ENCODE data around the gene SYNE3. TPM values are rescaled to one million over a fixed set of nuclear protein-coding genes. Genes with fewer than 3 reads are reported as not detected.

The SYNE3 gene
- total and polyA plus RNA-seq, 7 experiments from 2014 or later: 6.8 to 83.9 (median 49.1) TPM

DNA sequence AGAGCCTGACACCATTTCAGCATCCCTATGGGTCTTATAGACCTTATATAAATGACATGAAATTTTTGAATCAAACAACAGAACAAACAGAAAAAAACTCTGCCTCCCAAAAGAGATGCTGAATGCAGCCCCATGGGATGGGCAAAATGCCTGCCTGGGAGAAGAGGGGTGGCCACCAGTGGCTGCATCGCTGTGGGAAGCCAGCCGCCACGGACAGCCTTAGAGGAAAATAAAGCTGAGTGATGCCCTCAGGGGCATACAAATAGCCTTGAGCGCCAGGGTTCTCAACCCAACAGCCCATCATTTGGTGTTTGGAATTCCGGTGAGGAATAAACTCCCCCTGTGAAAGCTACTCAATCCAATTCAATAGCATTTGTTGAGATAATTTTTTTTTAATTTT lies 22.9 kb downstream of the SYNE3 start:
- Mint-ChIP-seq H3K27ac (peak overlapping the region in 2 of 9 donors; percentile 17 to 32), H3K36me3 (peaks cover 0 to 25% (median 7%) of the 10 kb centered on the region in 5 donors), H3K27me3 (no peaks in the 10 kb centered on the region), H3K9me3 (peaks cover 0 to 6% (median 0%) of the 10 kb centered on the region in 11 donors), H3K4me1 (peaks cover 45 to 66% (median 59%) of the 10 kb centered on the region in 7 donors), H3K4me3 (no peak overlapping the region)
- Histone ChIP-seq H3K4me1 (ENCODE audit: control insufficient read depth in 2 of 2, insufficient read depth in 2 of 2, low read length in 2 of 2) (peaks cover 18 to 22% of the 10 kb centered on the region in 2 donors), H3K27ac (ENCODE audit: low read depth, low read length) (no peak overlapping the region), H3K36me3 (ENCODE audit: control insufficient read depth in 2 of 3, insufficient read depth in 3 of 3, low read length in 3 of 3) (peaks cover 0 to under 1% (median 0%) of the 10 kb centered on the region in 3 experiments), H3K27me3 (ENCODE audit: control insufficient read depth in 2 of 2, insufficient read depth in 2 of 2, low read length in 2 of 2) (no peaks in the 10 kb centered on the region), H3K4me3 (ENCODE audit: low read length) (no peak overlapping the region), H3K9me3 (ENCODE audit: control insufficient read depth in 2 of 3, low read length in 3 of 3) (no peaks in the 10 kb centered on the region)
- ATAC-seq: no peak
- POLR2A ChIA-PET: interaction anchor here (0.9 to 1.0 kb wide), 3 partner anchors 14 to 29 kb away, joined by 3 read pairs; no protein-coding TSS in a partner anchor
- DNase-seq: no peak
- CTCF ChIA-PET: interaction anchor here (0.8 kb wide), 1 partner anchor 10 kb away, joined by 4 read pairs; no protein-coding TSS in a partner anchor
- intact Hi-C loops (cut with micrococcal nuclease): no loop called here

DNA sequence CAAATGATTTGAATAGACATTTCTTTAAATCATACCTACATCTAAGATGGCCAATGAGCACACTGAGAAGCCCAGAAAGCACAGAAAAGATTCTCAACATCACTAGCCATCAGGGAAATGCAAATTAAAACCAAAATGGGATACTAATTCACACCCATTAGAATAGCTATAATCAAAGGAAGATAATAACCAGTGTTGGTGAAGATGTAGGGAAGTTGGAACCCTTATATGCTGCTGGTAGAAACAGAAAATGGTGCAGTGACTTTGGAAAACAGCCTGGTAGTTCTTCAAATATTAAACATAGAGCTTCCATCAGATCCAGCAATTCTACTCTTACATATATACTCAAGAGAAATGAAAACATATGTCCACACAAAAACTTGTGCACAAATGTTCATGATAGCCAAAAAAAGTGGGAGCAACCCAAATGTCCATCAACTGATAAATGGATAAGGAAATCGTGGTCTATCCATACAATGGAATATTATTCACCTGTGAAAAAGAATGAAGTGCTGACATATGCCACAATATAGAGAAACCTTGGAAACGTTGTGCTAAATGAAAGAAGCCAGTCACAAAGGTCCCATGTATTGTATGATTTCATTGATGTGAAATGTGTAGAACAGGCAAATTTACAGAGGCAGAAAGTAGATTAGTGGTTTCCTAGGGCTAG lies 24.4 kb downstream of the SYNE3 start:
- POLR2A ChIA-PET: no interaction called here

DNA sequence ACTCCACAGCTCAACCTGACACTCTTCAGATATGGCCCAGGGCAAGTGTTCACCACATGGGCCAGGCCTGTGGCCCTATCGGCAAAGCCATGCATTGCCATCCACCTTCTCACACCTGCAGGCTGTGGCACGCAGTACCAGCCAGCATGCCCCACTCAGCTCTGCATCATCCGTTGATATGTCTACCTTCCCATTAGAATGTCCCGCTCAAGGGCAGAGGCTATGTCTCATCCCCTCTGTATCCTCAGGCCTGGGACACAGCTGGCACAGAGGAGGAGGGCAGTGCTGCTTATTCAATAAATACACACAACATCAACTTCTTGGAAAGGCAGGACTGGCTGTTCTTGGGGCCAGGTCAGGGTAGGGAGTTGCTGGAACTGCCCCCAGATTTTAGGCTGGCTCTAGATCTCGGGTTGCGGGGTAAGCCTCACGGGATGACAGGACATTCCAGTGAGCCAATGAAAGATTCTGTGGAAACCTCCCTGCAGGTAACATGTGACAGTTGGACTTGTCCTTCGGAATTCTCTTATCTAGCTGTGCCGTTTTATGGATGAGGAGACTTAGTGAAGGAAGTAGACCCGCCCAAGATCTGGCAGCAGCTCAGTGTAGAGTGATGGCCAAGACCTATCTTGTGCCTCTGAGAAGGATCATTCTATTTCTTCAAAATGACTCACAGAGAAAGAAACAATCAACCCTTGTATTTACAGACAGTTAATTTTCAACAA lies 25.6 kb downstream of the SYNE3 start:
- Histone ChIP-seq H3K27me3 (ENCODE audit: control insufficient read depth in 2 of 2, insufficient read depth in 2 of 2, low read length in 2 of 2) (no peaks in the 10 kb centered on the region), H3K9me3 (ENCODE audit: control insufficient read depth in 2 of 3, low read length in 3 of 3) (no peaks in the 10 kb centered on the region), H3K27ac (ENCODE audit: low read depth, low read length) (no peak overlapping the region), H3K36me3 (ENCODE audit: control insufficient read depth in 2 of 3, insufficient read depth in 3 of 3, low read length in 3 of 3) (no peaks in the 10 kb centered on the region), H3K4me3 (ENCODE audit: low read length) (no peak overlapping the region), H3K4me1 (ENCODE audit: control insufficient read depth in 2 of 2, insufficient read depth in 2 of 2, low read length in 2 of 2) (peaks cover 8 to 9% of the 10 kb centered on the region in 2 donors)
- CTCF ChIA-PET: interaction anchor here (0.8 to 2.0 kb wide), 3 partner anchors 36 to 49 kb away, joined by 3 to 5 read pairs (median 5); no protein-coding TSS in a partner anchor
- intact Hi-C loops (cut with micrococcal nuclease): no loop called here
- no peak for ATAC-seq
- H3K36me3 Mint-ChIP-seq: peaks cover 0 to 27% (median 7%) of the 10 kb centered on the region in 5 donors
- peak overlapping the region in 2 of 9 donors; percentile 11 to 80 for H3K27ac Mint-ChIP-seq
- peaks cover 0 to 6% (median 0%) of the 10 kb centered on the region in 11 donors for H3K9me3 Mint-ChIP-seq
- peaks cover 35 to 64% (median 46%) of the 10 kb centered on the region in 7 donors for H3K4me1 Mint-ChIP-seq
- H3K4me3 Mint-ChIP-seq: no peak overlapping the region
- POLR2A ChIA-PET: no interaction called here
- no peak for DNase-seq
- no peaks in the 10 kb centered on the region for H3K27me3 Mint-ChIP-seq

More for the DNA sequence above, 24.4 kb downstream of the SYNE3 start:
- ATAC-seq: no peak
- peaks cover 0 to 6% (median 0%) of the 10 kb centered on the region in 11 donors for H3K9me3 Mint-ChIP-seq
- intact Hi-C loops (cut with micrococcal nuclease): no loop called here
- no peaks in the 10 kb centered on the region for H3K27me3 ChIP-seq (ENCODE audit: control insufficient read depth in 2 of 2, insufficient read depth in 2 of 2, low read length in 2 of 2)
- H3K4me3 Mint-ChIP-seq: no peak overlapping the region
- H3K4me1 ChIP-seq (ENCODE audit: control insufficient read depth in 2 of 2, insufficient read depth in 2 of 2, low read length in 2 of 2): peaks cover 18 to 21% of the 10 kb centered on the region in 2 donors
- H3K36me3 ChIP-seq (ENCODE audit: control insufficient read depth in 2 of 3, insufficient read depth in 3 of 3, low read length in 3 of 3): no peaks in the 10 kb centered on the region
- no peaks in the 10 kb centered on the region for H3K27me3 Mint-ChIP-seq
- no peak for DNase-seq
- H3K27ac ChIP-seq (ENCODE audit: low read depth, low read length): no peak overlapping the region
- H3K4me1 Mint-ChIP-seq: peaks cover 43 to 67% (median 55%) of the 10 kb centered on the region in 7 donors
- peaks cover 0 to 27% (median 7%) of the 10 kb centered on the region in 5 donors for H3K36me3 Mint-ChIP-seq
- no peak overlapping the region for H3K27ac Mint-ChIP-seq
- H3K4me3 ChIP-seq (ENCODE audit: low read length): no peak overlapping the region
- H3K9me3 ChIP-seq (ENCODE audit: control insufficient read depth in 2 of 3, low read length in 3 of 3): no peaks in the 10 kb centered on the region
- CTCF ChIA-PET: interaction anchor here (0.5 to 2.0 kb wide), 2 partner anchors 18 to 49 kb away, joined by 3 to 5 read pairs; no protein-coding TSS in a partner anchor

- no peak for DNase-seq
- intact Hi-C loops (cut with micrococcal nuclease): no loop called here
- ChIA-PET POLR2A (no interaction called here), CTCF (interaction anchor here (0.8 to 1.7 kb wide), 2 partner anchors 37 to 48 kb away, joined by 3 to 5 read pairs; no protein-coding TSS in a partner anchor)
- Histone ChIP-seq H3K4me1 (ENCODE audit: control insufficient read depth in 2 of 2, insufficient read depth in 2 of 2, low read length in 2 of 2) (peaks cover under 1 to 2% of the 10 kb centered on the region in 2 donors), H3K9me3 (ENCODE audit: control insufficient read depth in 2 of 3, low read length in 3 of 3) (no peaks in the 10 kb centered on the region), H3K4me3 (ENCODE audit: low read length) (no peak overlapping the region), H3K27me3 (ENCODE audit: control insufficient read depth in 2 of 2, insufficient read depth in 2 of 2, low read length in 2 of 2) (no peaks in the 10 kb centered on the region), H3K36me3 (ENCODE audit: control insufficient read depth in 2 of 3, insufficient read depth in 3 of 3, low read length in 3 of 3) (no peaks in the 10 kb centered on the region), H3K27ac (ENCODE audit: low read depth, low read length) (no peak overlapping the region)
- Mint-ChIP-seq H3K4me1 (peaks cover 27 to 64% (median 44%) of the 10 kb centered on the region in 7 donors), H3K9me3 (peaks cover 0 to 6% (median 0%) of the 10 kb centered on the region in 11 donors), H3K27me3 (no peaks in the 10 kb centered on the region), H3K36me3 (peaks cover 0 to 27% (median 7%) of the 10 kb centered on the region in 5 donors), H3K4me3 (no peak overlapping the region), H3K27ac (no peak overlapping the region)
- ATAC-seq: no peak
Observed at GRCh38 chr14:95490138-95490509, 26.3 kb downstream of the SYNE3 start.

- no peak for DNase-seq
- H3K4me1 Mint-ChIP-seq: peaks cover 29 to 62% (median 46%) of the 10 kb centered on the region in 7 donors
- H3K4me3 Mint-ChIP-seq: peak overlapping the region in 1 of 10 donors; percentile 12
- no peak overlapping the region for H3K27ac ChIP-seq (ENCODE audit: low read depth, low read length)
- H3K36me3 Mint-ChIP-seq: peaks cover 0 to 26% (median 7%) of the 10 kb centered on the region in 5 donors
- H3K27me3 ChIP-seq (ENCODE audit: control insufficient read depth in 2 of 2, insufficient read depth in 2 of 2, low read length in 2 of 2): no peaks in the 10 kb centered on the region
- ChIA-PET CTCF (interaction anchor here (0.8 to 1.7 kb wide), 2 partner anchors 38 to 47 kb away, joined by 3 to 5 read pairs; no protein-coding TSS in a partner anchor), POLR2A (interaction anchor here (0.6 kb wide), 1 partner anchor 28 kb away, joined by 6 read pairs; no protein-coding TSS in a partner anchor)
- peaks cover 0 to 6% (median 0%) of the 10 kb centered on the region in 11 donors for H3K9me3 Mint-ChIP-seq
- intact Hi-C loops (cut with micrococcal nuclease): no loop called here
- H3K27me3 Mint-ChIP-seq: no peaks in the 10 kb centered on the region
- no peak overlapping the region for H3K4me3 ChIP-seq (ENCODE audit: low read length)
- H3K36me3 ChIP-seq (ENCODE audit: control insufficient read depth in 2 of 3, insufficient read depth in 3 of 3, low read length in 3 of 3): no peaks in the 10 kb centered on the region
- H3K9me3 ChIP-seq (ENCODE audit: control insufficient read depth in 2 of 3, low read length in 3 of 3): no peaks in the 10 kb centered on the region
- ATAC-seq: no peak
- H3K4me1 ChIP-seq (ENCODE audit: control insufficient read depth in 2 of 2, insufficient read depth in 2 of 2, low read length in 2 of 2): no peaks in the 10 kb centered on the region
- peak overlapping the region in 5 of 9 donors; percentile 12 to 51 (median 40) for H3K27ac Mint-ChIP-seq
Observed at GRCh38 chr14:95489214-95490137, 27.0 kb downstream of the SYNE3 start.

Measured in naive thymus-derived CD4-positive, alpha-beta T cell (primary cell).